Measurements from ENCODE around the gene ZNF155. TPM values are rescaled to one million over a fixed set of nuclear protein-coding genes. Genes with fewer than 3 reads are reported as not detected.
A peak's percentile ranks its signal among the peaks of the same experiment; 100 is the strongest.

The ZNF155 gene
- polyA plus RNA-seq, 1 donor (not counting 4 experiments of a cell fraction or from before 2014, with no cell fraction given): 7.0 TPM

DNA sequence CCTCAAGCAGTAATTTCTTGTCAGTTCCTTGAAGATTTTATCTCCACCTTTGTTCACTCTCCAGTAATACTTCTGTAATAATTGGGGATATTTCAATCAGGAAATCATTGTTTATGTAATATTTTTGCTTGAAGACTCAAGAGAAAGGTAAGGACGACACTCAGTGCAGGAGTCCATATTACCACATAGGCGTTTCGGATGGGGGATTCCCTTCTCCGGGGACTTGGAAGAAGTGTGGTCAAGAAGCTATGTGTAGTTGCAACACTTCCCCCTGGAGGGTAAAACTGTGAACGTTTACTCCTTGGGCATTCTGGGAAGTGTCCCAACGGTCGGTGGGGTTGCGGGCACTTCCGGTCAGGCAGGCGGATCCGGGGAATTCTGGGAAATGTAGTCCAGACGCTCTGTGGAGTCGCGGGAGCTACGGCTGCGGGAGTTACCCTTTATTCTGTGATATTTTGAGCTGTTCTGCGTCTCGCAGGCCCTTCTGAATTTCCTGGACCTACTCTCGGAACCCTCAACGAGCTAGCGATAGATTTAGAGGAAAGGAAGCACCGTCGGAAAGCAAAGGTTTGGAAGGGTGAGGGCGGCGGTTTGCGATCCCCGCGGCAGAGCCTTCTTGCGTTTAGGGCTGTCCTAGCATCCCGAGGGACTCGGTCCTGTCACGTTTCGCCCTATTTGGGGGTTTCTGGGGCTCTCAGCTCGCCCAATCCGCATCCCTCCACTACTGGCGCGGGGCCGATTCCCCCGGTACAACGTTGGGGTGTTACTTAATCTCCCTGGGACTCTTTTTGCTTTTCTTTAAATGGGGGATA lies 32.9 kb upstream of the ZNF155 start, which contains the start of gene ZNF221:
Gene ZNF221 (plus strand): TSS at position 395 of the 812 bp plus-strand sequence. CDS start 11,499 bp downstream, outside the sequence.
- Histone ChIP-seq H3K79me2 (ENCODE audit: control insufficient read depth, insufficient read depth, low read length) (no peaks in the 10 kb centered on the region), H3K9ac (ENCODE audit: control insufficient read depth, extremely low read depth, insufficient read depth, low read length) (peak within 1 kb of the TSS; percentile 83), H4K20me1 (ENCODE audit: control insufficient read depth, extremely low read depth, insufficient read depth, low read length) (no peaks in the 10 kb centered on the region), H3K36me3 (ENCODE audit: control insufficient read depth in 2 of 2, extremely low read depth in 1 of 2, insufficient read depth in 2 of 2, low read length in 2 of 2) (no peaks in the 10 kb centered on the region), H3K4me3 (ENCODE audit: control insufficient read depth in 2 of 3, extremely low read depth in 1 of 3, insufficient read depth in 2 of 3, low read depth in 1 of 3, low read length in 3 of 3) (peak within 1 kb of the TSS; percentile 65 to 98 (median 97)), H3K27ac (ENCODE audit: control insufficient read depth, insufficient read depth, low read length) (peak within 1 kb of the TSS; percentile 54), H3K9me3 (ENCODE audit: control insufficient read depth, low read depth, low read length) (no peaks in the 10 kb centered on the region), H2AFZ (ENCODE audit: control insufficient read depth, low read length) (peak within 1 kb of the TSS; percentile 100), H3K4me2 (ENCODE audit: control insufficient read depth, extremely low read depth, insufficient read depth, low read depth, low read length) (peak within 1 kb of the TSS; percentile 93), H3K4me1 (ENCODE audit: control insufficient read depth, extremely low read depth, insufficient read depth, low read length) (no peaks in the 10 kb centered on the region), H3K9me1 (ENCODE audit: control insufficient read depth, extremely low read depth, insufficient read depth, low read length) (no peaks in the 10 kb centered on the region), H3K27me3 (ENCODE audit: control insufficient read depth, extremely low read depth, insufficient read depth, low read length) (no peaks in the 10 kb centered on the region)
- dilution Hi-C loops (cut with MboI; ENCODE audit: extremely low pct_ligation_motif_present, low sequenced_read_pairs): no loop called here
- FAIRE-seq: peak; percentile 95
- TF ChIP-seq CTCF (optimal IDR thresholded peaks at IDR 0.05 in 1 of 3, IDR thresholded peaks at IDR 0.05 in 1 of 3, conservative IDR thresholded peaks at IDR 0.05 in 1 of 3; ENCODE audit: extremely low read depth in 1 of 3, insufficient read depth in 2 of 3, low read length in 3 of 3) (peak; percentile 27 to 55 (median 37)), EZH2 (IDR thresholded peaks at IDR 0.05; ENCODE audit: low read length) (no peak)
- DNase-seq (ENCODE audit: low read depth, low spot score): peak; percentile 89

DNA sequence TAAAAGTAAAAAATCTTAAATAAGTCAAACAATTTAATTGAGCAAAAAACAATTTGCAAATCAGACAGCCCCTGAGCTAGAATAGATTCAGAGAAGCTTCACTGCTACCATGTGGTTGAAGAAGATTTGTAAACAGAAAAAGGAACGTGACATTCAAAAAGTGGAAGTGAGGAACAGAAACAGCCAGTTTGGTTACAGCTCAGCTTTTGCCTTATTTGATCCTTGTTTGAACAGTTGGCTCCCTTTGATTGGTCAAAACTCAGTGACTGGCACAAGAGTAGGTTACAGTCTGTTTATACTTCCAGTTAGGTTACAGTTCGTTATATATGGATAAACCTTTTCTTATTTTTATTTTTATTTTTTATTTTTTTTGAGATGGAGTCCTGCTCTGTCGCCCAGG lies 27.2 kb upstream of the ZNF155 start:
- FAIRE-seq (no peak), DNase-seq (ENCODE audit: low read depth, low spot score) (no peak)
- Histone ChIP-seq H3K36me3 (ENCODE audit: control insufficient read depth in 2 of 2, extremely low read depth in 1 of 2, insufficient read depth in 2 of 2, low read length in 2 of 2) (no peaks in the 10 kb centered on the region), H3K9me3 (ENCODE audit: control insufficient read depth, low read depth, low read length) (peaks cover 9% of the 10 kb centered on the region), H3K79me2 (ENCODE audit: control insufficient read depth, insufficient read depth, low read length) (no peaks in the 10 kb centered on the region), H3K9me1 (ENCODE audit: control insufficient read depth, extremely low read depth, insufficient read depth, low read length) (no peaks in the 10 kb centered on the region), H3K4me1 (ENCODE audit: control insufficient read depth, extremely low read depth, insufficient read depth, low read length) (no peaks in the 10 kb centered on the region), H4K20me1 (ENCODE audit: control insufficient read depth, extremely low read depth, insufficient read depth, low read length) (no peaks in the 10 kb centered on the region), H3K4me2 (ENCODE audit: control insufficient read depth, extremely low read depth, insufficient read depth, low read depth, low read length) (no peak overlapping the region), H3K27ac (ENCODE audit: control insufficient read depth, insufficient read depth, low read length) (no peak overlapping the region), H3K9ac (ENCODE audit: control insufficient read depth, extremely low read depth, insufficient read depth, low read length) (no peak overlapping the region), H3K27me3 (ENCODE audit: control insufficient read depth, extremely low read depth, insufficient read depth, low read length) (no peaks in the 10 kb centered on the region), H3K4me3 (ENCODE audit: control insufficient read depth in 2 of 3, extremely low read depth in 1 of 3, insufficient read depth in 2 of 3, low read depth in 1 of 3, low read length in 3 of 3) (no peak overlapping the region), H2AFZ (ENCODE audit: control insufficient read depth, low read length) (no peak overlapping the region)
- TF ChIP-seq CTCF (optimal IDR thresholded peaks at IDR 0.05 in 1 of 3, IDR thresholded peaks at IDR 0.05 in 1 of 3, conservative IDR thresholded peaks at IDR 0.05 in 1 of 3; ENCODE audit: extremely low read depth in 1 of 3, insufficient read depth in 2 of 3, low read length in 3 of 3) (no peak), EZH2 (IDR thresholded peaks at IDR 0.05; ENCODE audit: low read length) (no peak)
- dilution Hi-C loops (cut with MboI; ENCODE audit: extremely low pct_ligation_motif_present, low sequenced_read_pairs): no loop called here

Data from keratinocyte (primary cell).